ENCODE data around the gene PRAMEF14. TPM values are rescaled to one million over a fixed set of nuclear protein-coding genes. Genes with fewer than 3 reads are reported as not detected.
"Not testable (repeated sequence)": the region's sequence is repeated elsewhere in the genome, so short reads cannot be mapped to it uniquely, and the experiment has no call there.

The PRAMEF14 gene
- total RNA-seq, 1 donor from 2014 or later: not detected

GRCh38 chr1:13356774-13357173 lies 9.8 kb upstream of the PRAMEF14 start:
- not testable (repeated sequence) for H3K4me1 Mint-ChIP-seq (ENCODE audit: unreplicated experiment); H3K36me3 Mint-ChIP-seq (ENCODE audit: unreplicated experiment); H3K27ac Mint-ChIP-seq (ENCODE audit: unreplicated experiment); H3K9me3 Mint-ChIP-seq (ENCODE audit: unreplicated experiment); H3K27me3 Mint-ChIP-seq (ENCODE audit: unreplicated experiment); H3K4me3 Mint-ChIP-seq (ENCODE audit: unreplicated experiment)
- TF ChIP-seq CTCF (IDR thresholded peaks at IDR 0.05): peak; percentile 62
- DNase-seq (ENCODE audit: extremely low spot score, unreplicated experiment): peak; percentile 15

DNA sequence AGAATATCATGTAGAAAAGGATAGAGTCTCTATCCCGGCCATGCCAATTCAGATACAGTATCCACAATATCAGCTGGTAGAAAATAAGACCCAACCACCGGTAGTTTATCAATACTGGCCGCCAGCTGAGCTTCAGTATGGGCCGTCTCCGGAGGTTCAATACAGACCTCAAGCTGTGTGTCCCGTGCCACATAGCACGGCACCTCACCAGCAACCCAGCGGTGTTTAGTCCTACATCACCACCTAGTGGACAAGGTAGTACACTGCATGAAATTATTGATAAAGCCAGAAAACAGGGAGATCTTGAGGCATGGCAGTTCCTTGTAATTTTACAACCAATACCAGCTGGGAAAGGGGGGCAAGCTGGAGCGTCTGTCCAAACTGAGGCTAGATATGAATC lies 7.5 kb upstream of the PRAMEF14 start:
- H3K36me3 Mint-ChIP-seq (ENCODE audit: unreplicated experiment); H3K27me3 Mint-ChIP-seq (ENCODE audit: unreplicated experiment); H3K27ac Mint-ChIP-seq (ENCODE audit: unreplicated experiment); H3K9me3 Mint-ChIP-seq (ENCODE audit: unreplicated experiment); H3K4me3 Mint-ChIP-seq (ENCODE audit: unreplicated experiment); DNase-seq (ENCODE audit: extremely low spot score, unreplicated experiment); H3K4me1 Mint-ChIP-seq (ENCODE audit: unreplicated experiment): not testable (repeated sequence)

DNA sequence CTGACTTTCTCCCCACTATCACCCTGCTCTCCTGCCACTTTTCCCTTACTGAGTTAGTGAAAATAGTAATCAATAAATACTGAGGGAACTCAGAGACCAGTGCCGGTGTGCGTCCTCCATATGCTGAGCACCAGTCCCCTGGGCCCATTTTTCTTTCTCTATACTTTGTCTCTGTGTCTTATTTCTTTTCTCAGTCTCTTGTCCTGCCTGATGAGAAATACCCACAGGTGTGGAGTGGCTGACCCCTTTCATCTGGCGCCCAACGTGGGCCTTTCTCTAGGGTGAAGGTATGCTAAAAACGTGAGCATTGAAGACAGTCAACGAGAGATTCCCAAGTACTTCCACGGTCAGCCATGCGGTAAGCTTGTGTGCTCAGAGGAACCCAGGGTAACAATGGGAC lies 6.5 kb upstream of the PRAMEF14 start:
- H3K27me3 Mint-ChIP-seq (ENCODE audit: unreplicated experiment); H3K4me3 Mint-ChIP-seq (ENCODE audit: unreplicated experiment); H3K27ac Mint-ChIP-seq (ENCODE audit: unreplicated experiment); H3K4me1 Mint-ChIP-seq (ENCODE audit: unreplicated experiment); H3K9me3 Mint-ChIP-seq (ENCODE audit: unreplicated experiment); H3K36me3 Mint-ChIP-seq (ENCODE audit: unreplicated experiment): not testable (repeated sequence)
- peak; percentile 66 for DNase-seq (ENCODE audit: extremely low spot score, unreplicated experiment)

GRCh38 chr1:13342496-13342895 lies 4.4 kb downstream of the PRAMEF14 start:
- not testable (repeated sequence) for H3K4me3 Mint-ChIP-seq (ENCODE audit: unreplicated experiment); H3K9me3 Mint-ChIP-seq (ENCODE audit: unreplicated experiment); H3K36me3 Mint-ChIP-seq (ENCODE audit: unreplicated experiment); H3K27ac Mint-ChIP-seq (ENCODE audit: unreplicated experiment); H3K27me3 Mint-ChIP-seq (ENCODE audit: unreplicated experiment); H3K4me1 Mint-ChIP-seq (ENCODE audit: unreplicated experiment)
- DNase-seq (ENCODE audit: extremely low spot score, unreplicated experiment): peak; percentile 70

DNA sequence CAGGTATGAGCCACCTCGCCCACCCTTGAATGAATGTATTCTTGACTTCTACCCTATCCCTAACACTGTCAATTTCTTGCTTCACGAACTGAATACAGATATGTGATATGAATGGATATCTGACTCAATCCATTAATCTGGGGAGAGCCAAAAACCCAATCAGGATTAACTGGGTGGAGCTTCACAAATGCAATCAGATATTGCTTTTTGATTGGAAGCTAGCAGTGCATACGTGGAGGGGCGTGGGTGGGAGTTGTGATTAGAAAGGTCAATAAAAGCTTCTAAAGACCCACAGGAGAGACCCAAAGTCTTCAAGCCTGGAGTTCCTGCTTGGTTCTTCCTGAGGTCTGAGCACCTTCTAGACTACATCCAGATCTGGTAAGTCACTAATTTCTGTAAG lies 31.7 kb downstream of the PRAMEF14 start, which contains the start of gene PRAMEF15:
PRAMEF15 (plus strand) TSS at position 301 of the 400 bp plus-strand sequence. CDS start 2,827 bp downstream, outside the sequence.
- not testable (repeated sequence) for H3K9me3 Mint-ChIP-seq (ENCODE audit: unreplicated experiment); H3K27me3 Mint-ChIP-seq (ENCODE audit: unreplicated experiment); H3K36me3 Mint-ChIP-seq (ENCODE audit: unreplicated experiment); H3K4me3 Mint-ChIP-seq (ENCODE audit: unreplicated experiment); H3K27ac Mint-ChIP-seq (ENCODE audit: unreplicated experiment); DNase-seq (ENCODE audit: extremely low spot score, unreplicated experiment); H3K4me1 Mint-ChIP-seq (ENCODE audit: unreplicated experiment)

GRCh38 chr1:13303239-13303638 lies 43.7 kb downstream of the PRAMEF14 start, which contains the start of gene PRAMEF33:
Gene PRAMEF33, plus strand, starts transcription at chr1:13303539. Its CDS starts 2,416 bp downstream, at chr1:13305955.
- not testable (repeated sequence) for H3K27me3 Mint-ChIP-seq (ENCODE audit: unreplicated experiment); H3K9me3 Mint-ChIP-seq (ENCODE audit: unreplicated experiment); H3K27ac Mint-ChIP-seq (ENCODE audit: unreplicated experiment); DNase-seq (ENCODE audit: extremely low spot score, unreplicated experiment); H3K4me1 Mint-ChIP-seq (ENCODE audit: unreplicated experiment); H3K4me3 Mint-ChIP-seq (ENCODE audit: unreplicated experiment); H3K36me3 Mint-ChIP-seq (ENCODE audit: unreplicated experiment)

DNA sequence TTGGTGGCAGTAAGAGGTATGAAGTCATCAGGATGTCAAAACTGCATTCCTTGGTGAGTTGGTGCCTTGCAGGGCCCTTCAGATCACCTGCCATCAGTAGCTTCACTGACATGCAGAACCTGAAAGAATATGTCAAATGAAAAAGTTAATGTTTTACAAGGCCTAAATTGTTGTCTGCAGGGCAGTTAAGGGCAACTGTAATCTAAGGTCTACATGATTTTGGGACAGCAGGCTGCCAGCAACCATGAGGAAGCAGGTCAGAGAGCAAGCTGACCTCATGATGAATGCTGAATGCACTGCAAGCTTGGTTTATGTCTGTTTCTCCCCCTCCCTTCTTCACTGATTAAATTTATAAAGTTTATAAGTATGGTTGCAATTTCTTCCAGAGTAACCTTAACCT lies 44.7 kb downstream of the PRAMEF14 start:
- H3K27me3 Mint-ChIP-seq (ENCODE audit: unreplicated experiment); H3K36me3 Mint-ChIP-seq (ENCODE audit: unreplicated experiment); H3K27ac Mint-ChIP-seq (ENCODE audit: unreplicated experiment); H3K4me1 Mint-ChIP-seq (ENCODE audit: unreplicated experiment); H3K4me3 Mint-ChIP-seq (ENCODE audit: unreplicated experiment); H3K9me3 Mint-ChIP-seq (ENCODE audit: unreplicated experiment); DNase-seq (ENCODE audit: extremely low spot score, unreplicated experiment): not testable (repeated sequence)

- not testable (repeated sequence) for H3K4me1 Mint-ChIP-seq (ENCODE audit: unreplicated experiment); H3K4me3 Mint-ChIP-seq (ENCODE audit: unreplicated experiment); H3K36me3 Mint-ChIP-seq (ENCODE audit: unreplicated experiment); H3K27ac Mint-ChIP-seq (ENCODE audit: unreplicated experiment); H3K27me3 Mint-ChIP-seq (ENCODE audit: unreplicated experiment); H3K9me3 Mint-ChIP-seq (ENCODE audit: unreplicated experiment); DNase-seq (ENCODE audit: extremely low spot score, unreplicated experiment)
These were observed 48.2 kb downstream of the PRAMEF14 start for GRCh38 chr1:13298699-13299098.

DNA sequence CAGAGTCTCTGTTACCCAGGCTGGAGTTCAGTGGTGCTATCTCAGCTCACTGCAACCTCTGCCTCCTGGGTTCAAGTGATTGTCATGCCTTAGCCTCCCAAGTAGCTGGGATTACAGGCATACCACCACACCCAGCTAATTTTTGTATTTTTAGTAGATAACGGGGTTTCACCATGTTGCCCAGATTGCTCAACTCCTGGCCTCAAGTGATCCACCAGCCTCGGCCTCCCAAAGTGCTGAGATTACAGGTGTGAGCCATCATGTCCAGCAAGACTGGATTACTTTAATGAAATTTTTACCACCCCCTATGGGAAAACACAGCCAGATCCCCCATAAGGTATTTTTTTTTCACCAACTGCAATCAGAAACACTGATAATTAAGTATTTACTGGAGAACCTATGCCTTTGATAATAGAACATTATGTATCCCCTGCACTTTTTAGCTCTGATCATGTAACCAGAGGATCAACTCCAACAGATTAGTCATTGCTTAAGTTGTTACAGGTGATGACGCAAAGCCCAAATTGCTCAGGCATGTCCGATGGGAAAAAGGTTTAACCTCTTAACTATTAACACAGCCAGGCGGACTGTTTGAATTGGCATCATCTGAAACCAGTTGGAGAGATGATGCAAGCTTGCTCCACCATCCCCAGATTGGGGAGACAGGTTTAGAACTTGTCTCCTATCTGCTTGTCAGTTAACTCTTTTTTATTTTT lies 49.6 kb downstream of the PRAMEF14 start:
- not testable (repeated sequence) for H3K27ac Mint-ChIP-seq (ENCODE audit: unreplicated experiment); H3K4me3 Mint-ChIP-seq (ENCODE audit: unreplicated experiment); DNase-seq (ENCODE audit: extremely low spot score, unreplicated experiment); H3K36me3 Mint-ChIP-seq (ENCODE audit: unreplicated experiment); H3K27me3 Mint-ChIP-seq (ENCODE audit: unreplicated experiment); H3K9me3 Mint-ChIP-seq (ENCODE audit: unreplicated experiment); H3K4me1 Mint-ChIP-seq (ENCODE audit: unreplicated experiment)
